H1 (cell line): ENCODE measurements around the gene ALDH1A2. TPM values are rescaled to one million over a fixed set of nuclear protein-coding genes. Genes with fewer than 3 reads are reported as not detected.

Experiments
- CTCF ChIA-PET: fragments of 300-600 bp; sonication (Branson Sonifier 250); formaldehyde crosslinking; loops from one replicate; lab custom pipeline; 2021; ENCODE audit not compliant: partially characterized antibody; lab: Charles Lee
- POLR2A ChIA-PET: fragments of 300-600 bp; sonication (Branson Sonifier 250); formaldehyde crosslinking; loops from one replicate; lab custom pipeline; 2021; ENCODE audit warnings: inconsistent platforms; ENCODE audit not compliant: partially characterized antibody; lab: Charles Lee
- DNase-seq, 2 experiments: peaks; one replicate each; pipeline versions ENCODE4 v3.0.0 to v3.0.0-alpha.2; 2010 to 2022; ENCODE audit warnings: low spot score in 2 of 2, low read depth in 1 of 2, mixed read lengths in 1 of 2
- FAIRE-seq: peaks from 2 replicates; lab custom pipeline; 2011; peaks lifted over from hg19 to GRCh38; lab: Jason Lieb, UNC
- H2AFZ ChIP-seq: 2 replicates; pipeline ENCODE4 v1.8.1; 2012; ENCODE audit warnings: low read length, inconsistent platforms
- H2AK5ac ChIP-seq: 2 replicates; pipeline ENCODE4 v1.6.1; 2013; ENCODE audit warnings: low read depth, low read length
- H2BK120ac ChIP-seq: replicated peaks from 2 replicates; pipeline ENCODE3; 2013; ENCODE audit warnings: low read depth, low read length, inconsistent platforms
- H2BK12ac ChIP-seq: 2 replicates; pipeline ENCODE4 v1.6.1; 2013; ENCODE audit warnings: low read depth, low read length
- H2BK15ac ChIP-seq: 2 replicates; pipeline ENCODE4 v1.6.1; 2013; ENCODE audit warnings: low read length
- H2BK20ac ChIP-seq: 2 replicates; pipeline ENCODE4 v1.6.1; 2013; ENCODE audit warnings: low read length
- H2BK5ac ChIP-seq: 2 replicates; pipeline ENCODE4 v1.6.1; 2013; ENCODE audit warnings: low read depth, low read length
- H3K14ac ChIP-seq: 2 replicates; pipeline ENCODE4 v1.6.1; 2013; ENCODE audit warnings: inconsistent platforms; ENCODE audit not compliant: insufficient read length
- H3K18ac ChIP-seq: 2 replicates; pipeline ENCODE4 v1.6.1; 2013; ENCODE audit warnings: low read length; ENCODE audit errors: extremely low read depth
- H3K23ac ChIP-seq: 2 replicates; pipeline ENCODE4 v1.6.1; 2013; ENCODE audit warnings: inconsistent platforms; ENCODE audit not compliant: insufficient read length
- H3K23me2 ChIP-seq: 2 replicates; pipeline ENCODE4 v1.6.1; 2013; ENCODE audit warnings: low read depth, low read length
- H3K27ac ChIP-seq: 2 replicates; pipeline ENCODE4 v1.6.1; 2011; ENCODE audit warnings: low read depth, low read length, inconsistent platforms
- H3K27me3 ChIP-seq, 4 experiments: replicated peaks in 1 of 4; 1 replicate in 1 of 4; 2 replicates in 3 of 4; pipeline versions ENCODE4 v1.6.1 to v1.8.1; 2011 to 2013; ENCODE audit warnings: low read length in 3 of 4, mild to moderate bottlenecking in 3 of 4, inconsistent platforms in 2 of 4, mixed read lengths in 2 of 4, moderate library complexity in 1 of 4; ENCODE audit not compliant: control insufficient read depth in 3 of 4, insufficient read depth in 3 of 4; ENCODE audit errors: extremely low read depth in 1 of 4
- H3K36me3 ChIP-seq, 4 experiments: 2 replicates each; pipeline versions ENCODE4 v1.6.1 to v1.8.1; 2011 to 2013; ENCODE audit warnings: mild to moderate bottlenecking in 4 of 4, low read length in 3 of 4, moderate library complexity in 2 of 4, control low read depth in 1 of 4, inconsistent platforms in 1 of 4; ENCODE audit not compliant: insufficient read depth in 4 of 4, control insufficient read depth in 2 of 4
- H3K4ac ChIP-seq: replicated peaks from 2 replicates; pipeline ENCODE3; 2013; ENCODE audit warnings: low read length, low read depth, mixed read lengths, inconsistent platforms; ENCODE audit not compliant: insufficient read length
- H3K4me1 ChIP-seq, 4 experiments: replicated peaks in 1 of 4; 1 replicate in 1 of 4; 2 replicates in 3 of 4; pipeline versions ENCODE4 v1.6.1 to v1.8.1; 2011 to 2013; ENCODE audit warnings: low read length in 3 of 4, inconsistent platforms in 2 of 4, mixed read lengths in 1 of 4; ENCODE audit not compliant: insufficient read depth in 4 of 4, control insufficient read depth in 3 of 4
- H3K4me2 ChIP-seq, 2 experiments: 2 replicates each; pipeline versions ENCODE4 v1.6.1 to v1.8.1; 2011 to 2013; ENCODE audit warnings: low read depth in 2 of 2, low read length in 2 of 2, control low read depth in 1 of 2, inconsistent platforms in 1 of 2, mild to moderate bottlenecking in 1 of 2; ENCODE audit not compliant: insufficient read depth in 1 of 2
- H3K4me3 ChIP-seq, 4 experiments: fragments of 200-600, 300-600 bp in 1 of 4; sonication (generic), shearing (Covaris generic), sonication (Bioruptor Twin) in 1 of 4; 2 replicates each; pipeline versions ENCODE4 v1.5.1 to v1.8.1; 2011 to 2016; ENCODE audit warnings: low read length in 4 of 4, low read depth in 3 of 4, control low read depth in 2 of 4, inconsistent platforms in 2 of 4, mild to moderate bottlenecking in 2 of 4, mixed read lengths in 1 of 4, moderate library complexity in 1 of 4; ENCODE audit not compliant: insufficient read depth in 2 of 4; ENCODE audit errors: extremely low read depth in 1 of 4
- H3K56ac ChIP-seq: replicated peaks from 2 replicates; pipeline ENCODE3; 2013; ENCODE audit warnings: low read depth, mild to moderate bottlenecking, mixed read lengths, low read length, inconsistent platforms; ENCODE audit not compliant: insufficient read length
- H3K79me1 ChIP-seq: 2 replicates; pipeline ENCODE4 v1.6.1; 2013; ENCODE audit warnings: low read depth, low read length, control low read depth
- H3K79me2 ChIP-seq, 2 experiments: 2 replicates each; pipeline versions ENCODE4 v1.6.1 to v1.8.1; 2012 to 2013; ENCODE audit warnings: low read length in 2 of 2, mild to moderate bottlenecking in 2 of 2, inconsistent platforms in 1 of 2; ENCODE audit not compliant: insufficient read depth in 2 of 2, control insufficient read depth in 1 of 2
- H3K9ac ChIP-seq, 4 experiments: replicated peaks in 1 of 4; 1 replicate in 1 of 4; 2 replicates in 3 of 4; pipeline versions ENCODE4 v1.6.1 to v1.8.1; 2011 to 2013; ENCODE audit warnings: low read depth in 3 of 4, low read length in 3 of 4, control low read depth in 2 of 4, mild to moderate bottlenecking in 2 of 4, moderate library complexity in 2 of 4, inconsistent platforms in 1 of 4; ENCODE audit errors: extremely low read depth in 1 of 4
- H3K9me3 ChIP-seq, 2 experiments: 2 replicates each; pipeline versions ENCODE4 v1.6.1 to v1.8.1; 2012 to 2013; ENCODE audit warnings: mild to moderate bottlenecking in 2 of 2, moderate library complexity in 2 of 2, control low read depth in 1 of 2, inconsistent platforms in 1 of 2, low read depth in 1 of 2, low read length in 1 of 2, mixed read lengths in 1 of 2; ENCODE audit not compliant: insufficient read depth in 2 of 2
- H4K20me1 ChIP-seq, 2 experiments: replicated peaks in 1 of 2; 2 replicates each; pipeline versions ENCODE3 to v1.8.1; 2011 to 2013; ENCODE audit warnings: inconsistent platforms in 2 of 2, low read length in 2 of 2, mild to moderate bottlenecking in 1 of 2; ENCODE audit not compliant: insufficient read depth in 2 of 2, control insufficient read depth in 1 of 2
- H4K5ac ChIP-seq: 2 replicates; pipeline ENCODE4 v1.6.1; 2013; ENCODE audit warnings: low read length, low read depth, mixed read lengths, inconsistent platforms; ENCODE audit not compliant: insufficient read length
- H4K8ac ChIP-seq: 2 replicates; pipeline ENCODE4 v1.8.0; 2013; ENCODE audit warnings: mild to moderate bottlenecking, moderate library complexity, low read length, inconsistent platforms; ENCODE audit not compliant: insufficient read depth; ENCODE audit errors: extremely low read depth
- H4K91ac ChIP-seq: replicated peaks from 2 replicates; pipeline ENCODE3; 2013; ENCODE audit warnings: low read length, mixed read lengths, inconsistent platforms; ENCODE audit not compliant: insufficient read length
- TCF12 ChIP-seq: IDR thresholded peaks from 2 replicates; pipeline ENCODE4 v1.6.1; 2011; ENCODE audit warnings: low read depth, mild to moderate bottlenecking, low read length
- WGBS, 2 experiments: shearing (Covaris generic) in 1 of 2; methylation state at CpG; one replicate each; pipeline versions ENCODE4 v1.1.6 to v1.1.7; 2013 to 2015; ENCODE audit warnings: low lambda C conversion rate in 2 of 2, mixed read lengths in 2 of 2, inconsistent platforms in 1 of 2, low coverage in 1 of 2, missing lambda C conversion rate in 1 of 2; ENCODE audit not compliant: insufficient replicate concordance in 2 of 2, insufficient coverage in 1 of 2, insufficient read length in 1 of 2; ENCODE audit errors: extremely low coverage in 1 of 2, missing lambda C conversion rate in 1 of 2; 5-methylcytosine and 5-hydroxymethylcytosine counted together
- polyA plus RNA-seq, 7 experiments: library from polyadenylated mRNA; depleted of rRNA in 3 of 7; stranded (reverse) in 5 of 7; unstranded in 2 of 7; fragments of >200 nt in 5 of 7; fragments of 200-250 nt in 2 of 7; gene quantifications; 1 replicate in 5 of 7; 2 replicates in 1 of 7; 4 replicates in 1 of 7; pipeline versions ENCODE4 v1.2.1 to v1.2.3, GENCODE V29; 2011 to 2013; ENCODE audit warnings: missing spikeins in 2 of 7, mixed read lengths in 2 of 7
- total RNA-seq: library from RNA; stranded (reverse); fragmentation: NEBNext Ultra II Directional; extraction: Animal tissue kit (Norgen Biotek cat#: 25700); gene quantifications from 2 replicates; pipeline ENCODE4 v1.2.1, GENCODE V29; 2021

ALDH1A2 gene
- total and polyA plus RNA-seq, 2 of the 8 experiments (the other 6 are each of a cell fraction or from before 2014, with no cell fraction given) = 0.06 to 0.24 TPM

GRCh38 chr15:57909388-57909787, 156.1 kb downstream of the ALDH1A2 start:
- no peaks in the 10 kb centered on the region for H3K23me2 ChIP-seq
- H3K4me3 ChIP-seq = no peak overlapping the region
- POLR2A ChIA-PET = no interaction called here
- no peak overlapping the region for H3K23ac ChIP-seq
- H2AFZ ChIP-seq = no peak overlapping the region
- H4K8ac ChIP-seq = no peak overlapping the region
- no peak overlapping the region for H2BK20ac ChIP-seq
- no peaks in the 10 kb centered on the region for H3K4me1 ChIP-seq
- H4K91ac ChIP-seq = no peak overlapping the region
- H3K56ac ChIP-seq = no peak overlapping the region
- H3K27ac ChIP-seq = no peak overlapping the region
- H3K9ac ChIP-seq = no peak overlapping the region
- H4K5ac ChIP-seq = no peak overlapping the region
- no peaks in the 10 kb centered on the region for H3K79me1 ChIP-seq
- H3K9me3 ChIP-seq = 0 out of 4 replicates have a peak, but pooled peaks cover 0 to 4% of the 10 kb centered on the region in 2 experiments
- no peaks in the 10 kb centered on the region for H3K79me2 ChIP-seq
- H4K20me1 ChIP-seq = no peaks in the 10 kb centered on the region
- no peak overlapping the region for H3K4ac ChIP-seq
- DNase-seq = no peak
- no peak overlapping the region for H3K14ac ChIP-seq
- TF ChIP-seq TCF12 = no peak
- TF ChIP-seq, all 59 proteins: peak for 0
- CTCF ChIA-PET = interaction anchor here (0.9 to 1.8 kb wide), 2 partner anchors 15 to 27 kb away, joined by 4 to 5 read pairs; no protein-coding TSS in a partner anchor
- Histone ChIP-seq H3K27me3 (no peaks in the 10 kb centered on the region; a peak in 1 of 7 replicates), H3K4me2 (no peak overlapping the region), H3K36me3 (no peaks in the 10 kb centered on the region), H2AK5ac (no peak overlapping the region), H2BK15ac (no peak overlapping the region), H2BK5ac (no peak overlapping the region), H2BK12ac (no peak overlapping the region), H2BK120ac (no peak overlapping the region), H3K18ac (no peak overlapping the region)
- FAIRE-seq = no peak
- 48% methylated on average over 2 of the region's 2 CpGs; no CpG with 5 or more reads in 1 of the 2 experiments for WGBS, 2 experiments
